Activated CD8-positive, alpha-beta T cell treated with anti-CD3 and anti-CD28 coated beads for 36 hours (primary cell): ENCODE measurements around the gene TDRD3. TPM values are rescaled to one million over a fixed set of nuclear protein-coding genes. Genes with fewer than 3 reads are reported as not detected.

ENCODE experiments used
- ATAC-seq: fragments of 200-7000 bp; cut with Tn5 transposase; one replicate; pipeline ENCODE4 v1.10.0; 2021; ENCODE audit warnings: mild to moderate bottlenecking, moderate library complexity
- CTCF ChIA-PET: fragments of 350-600 bp; sonication (Branson Sonifier 250); formaldehyde crosslinking; loops from one replicate; lab custom pipeline; 2021; ENCODE audit warnings: antibody characterized with exemption; lab: Charles Lee
- POLR2A ChIA-PET: fragments of 350-600 bp; sonication (Branson Sonifier 250); formaldehyde crosslinking; loops from one replicate; lab custom pipeline; 2021; ENCODE audit warnings: antibody characterized with exemption; lab: Charles Lee
- DNase-seq: peaks from one replicate; pipeline ENCODE4 v3.0.0-alpha.2; 2020
- H3K27ac Mint-ChIP-seq: one replicate; pipeline ENCODE4 v1.8.0; 2021; ENCODE audit warnings: mild to moderate bottlenecking, mixed read lengths
- H3K27me3 Mint-ChIP-seq: one replicate; pipeline ENCODE4 v1.8.0; 2021; ENCODE audit warnings: mixed read lengths
- H3K36me3 Mint-ChIP-seq: one replicate; pipeline ENCODE4 v1.8.0; 2021; ENCODE audit warnings: low read depth, mixed read lengths
- H3K4me1 Mint-ChIP-seq: one replicate; pipeline ENCODE4 v1.8.0; 2021; ENCODE audit warnings: low read depth, mixed read lengths
- H3K4me3 Mint-ChIP-seq: one replicate; pipeline ENCODE4 v1.8.0; 2021; ENCODE audit warnings: mild to moderate bottlenecking, moderate library complexity, mixed read lengths
- H3K9me3 Mint-ChIP-seq: one replicate; pipeline ENCODE4 v1.8.0; 2021; ENCODE audit warnings: mixed read lengths
- intact Hi-C: fragments of 100-400 bp; cut with micrococcal nuclease; formaldehyde crosslinking; loops from one replicate; pipeline ENCODE4 v1.10.0; 2022
- total RNA-seq, 2 experiments: library from RNA; stranded (reverse); gene quantifications; one replicate each; pipeline ENCODE4 v1.2.3, GENCODE V29; 2021
- TF ChIP-seq, protein P1 (sequence below): fragments of 200-600 bp; IDR thresholded peaks from one replicate; pipeline ENCODE4 v1.8.0; 2022; ENCODE audit warnings: antibody characterized with exemption, mild to moderate bottlenecking

The TDRD3 gene
- total RNA-seq, 2 experiments from 2014 or later: 17.1 to 19.0 TPM

DNA sequence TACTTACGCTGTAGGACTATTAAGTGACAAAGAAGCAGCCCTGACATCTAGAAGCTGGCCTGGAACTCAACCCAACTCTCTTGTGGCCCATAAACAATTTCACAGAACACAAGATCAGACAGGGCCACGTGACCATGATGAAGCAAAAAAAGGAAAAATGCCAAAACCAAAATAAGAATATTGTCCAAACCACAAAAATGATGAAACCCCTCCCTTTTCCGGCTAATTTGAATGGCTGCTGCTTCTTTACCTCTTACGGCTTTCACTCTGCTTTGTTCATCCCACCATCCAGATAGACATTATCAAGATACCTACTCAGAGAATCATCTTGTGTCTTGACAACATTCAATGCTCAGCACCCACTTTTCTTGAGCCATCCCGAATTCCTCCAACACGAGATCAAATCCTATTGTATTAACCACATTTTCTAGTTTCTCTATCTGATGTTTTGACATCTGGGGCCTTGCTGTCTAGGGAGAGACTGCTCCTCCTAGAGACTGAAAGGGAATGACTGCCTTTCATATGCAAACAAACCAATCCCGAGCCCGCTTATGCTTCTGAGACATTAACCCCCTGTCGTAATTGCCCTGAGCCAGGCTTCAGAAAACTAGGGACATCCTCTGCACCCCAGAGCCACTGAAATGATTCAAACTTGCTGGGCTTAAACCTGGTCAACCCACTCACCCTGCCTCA, 186.3 kb downstream of the TDRD3 start:
- intact Hi-C loops: no loop called here
- POLR2A ChIA-PET: no interaction called here
- Mint-ChIP-seq H3K4me1 (peaks cover 8% of the 10 kb centered on the region), H3K36me3 (no peaks in the 10 kb centered on the region), H3K27me3 (peaks cover 2% of the 10 kb centered on the region), H3K9me3 (peaks cover 5% of the 10 kb centered on the region), H3K27ac (no peak overlapping the region), H3K4me3 (no peak overlapping the region)
- DNase-seq (no peak), ATAC-seq (no peak)
- TF ChIP-seq, protein P1, sequence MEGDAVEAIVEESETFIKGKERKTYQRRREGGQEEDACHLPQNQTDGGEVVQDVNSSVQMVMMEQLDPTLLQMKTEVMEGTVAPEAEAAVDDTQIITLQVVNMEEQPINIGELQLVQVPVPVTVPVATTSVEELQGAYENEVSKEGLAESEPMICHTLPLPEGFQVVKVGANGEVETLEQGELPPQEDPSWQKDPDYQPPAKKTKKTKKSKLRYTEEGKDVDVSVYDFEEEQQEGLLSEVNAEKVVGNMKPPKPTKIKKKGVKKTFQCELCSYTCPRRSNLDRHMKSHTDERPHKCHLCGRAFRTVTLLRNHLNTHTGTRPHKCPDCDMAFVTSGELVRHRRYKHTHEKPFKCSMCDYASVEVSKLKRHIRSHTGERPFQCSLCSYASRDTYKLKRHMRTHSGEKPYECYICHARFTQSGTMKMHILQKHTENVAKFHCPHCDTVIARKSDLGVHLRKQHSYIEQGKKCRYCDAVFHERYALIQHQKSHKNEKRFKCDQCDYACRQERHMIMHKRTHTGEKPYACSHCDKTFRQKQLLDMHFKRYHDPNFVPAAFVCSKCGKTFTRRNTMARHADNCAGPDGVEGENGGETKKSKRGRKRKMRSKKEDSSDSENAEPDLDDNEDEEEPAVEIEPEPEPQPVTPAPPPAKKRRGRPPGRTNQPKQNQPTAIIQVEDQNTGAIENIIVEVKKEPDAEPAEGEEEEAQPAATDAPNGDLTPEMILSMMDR: no peak
- CTCF ChIA-PET: no interaction called here

DNA sequence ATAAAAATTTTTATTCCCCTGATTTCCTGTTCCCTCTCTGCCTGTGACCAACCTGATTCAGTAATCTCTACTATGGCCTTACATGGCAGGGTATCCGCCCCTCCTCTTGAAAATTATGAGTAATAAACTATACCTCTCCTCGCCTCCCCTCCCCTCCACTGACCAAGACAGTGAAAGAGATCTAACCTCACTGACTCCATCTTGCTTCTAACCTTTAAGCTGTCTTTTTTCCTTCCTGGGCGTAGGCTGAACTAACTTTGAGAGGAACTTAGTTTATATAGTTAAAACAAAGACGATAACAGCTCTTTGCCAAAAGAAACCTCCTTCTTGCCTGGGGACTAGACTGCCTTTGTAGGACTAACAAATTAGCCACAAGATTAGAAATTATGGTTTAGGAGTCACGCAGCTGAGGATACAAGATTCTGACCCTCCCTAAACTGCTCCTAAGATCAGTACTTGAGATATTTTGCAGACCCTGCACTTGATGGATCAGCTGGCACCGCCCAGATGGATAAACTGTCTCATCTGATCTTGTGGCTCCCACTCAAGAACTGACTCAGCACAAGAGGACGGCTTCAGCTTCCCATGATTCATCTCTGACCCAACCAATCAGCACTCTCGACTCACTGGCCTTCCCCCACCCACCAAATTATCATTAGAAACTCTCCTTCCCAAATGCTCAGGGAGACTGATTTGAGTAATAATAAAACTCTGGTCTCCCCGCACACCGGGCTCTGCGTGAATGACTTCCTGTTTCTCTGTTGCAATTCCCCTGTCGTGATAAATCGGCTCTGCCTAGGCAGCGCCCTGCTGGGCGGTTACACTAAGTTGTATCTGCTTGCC, 187.1 kb downstream of the TDRD3 start:
- CTCF ChIA-PET: no interaction called here
- H3K4me3 Mint-ChIP-seq: no peak overlapping the region
- no peak overlapping the region for H3K27ac Mint-ChIP-seq
- no peaks in the 10 kb centered on the region for H3K36me3 Mint-ChIP-seq
- peaks cover 5% of the 10 kb centered on the region for H3K9me3 Mint-ChIP-seq
- peaks cover 8% of the 10 kb centered on the region for H3K4me1 Mint-ChIP-seq
- ATAC-seq: peak; percentile 37
- peaks cover 2% of the 10 kb centered on the region for H3K27me3 Mint-ChIP-seq
- intact Hi-C loops: no loop called here
- TF ChIP-seq, protein P1: no peak
- DNase-seq: peak; percentile 20
- POLR2A ChIA-PET: no interaction called here

DNA sequence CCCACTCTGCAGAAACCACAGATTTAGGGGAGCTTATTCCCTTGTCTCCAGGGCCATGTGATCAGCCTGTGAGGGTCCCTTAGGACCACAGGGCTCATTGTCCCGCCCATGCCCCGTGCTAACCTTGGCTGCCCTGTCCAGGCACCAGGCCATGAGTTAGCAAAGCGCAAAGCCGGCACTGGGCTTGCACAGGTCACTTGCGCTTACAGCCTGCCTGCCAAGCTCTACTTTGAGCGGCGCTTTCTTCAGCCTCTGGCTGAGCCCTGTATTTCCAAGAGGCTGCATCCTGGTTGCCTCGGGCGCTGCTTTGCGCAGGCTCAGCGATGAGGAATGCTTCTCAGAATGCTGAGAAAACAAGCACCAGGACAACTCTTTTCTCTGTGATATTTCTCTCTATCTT, 188.0 kb downstream of the TDRD3 start:
- TF ChIP-seq, protein P1: no peak
- ChIA-PET POLR2A (no interaction called here), CTCF (no interaction called here)
- ATAC-seq: no peak
- Mint-ChIP-seq H3K9me3 (peaks cover 5% of the 10 kb centered on the region), H3K27me3 (peaks cover 2% of the 10 kb centered on the region), H3K36me3 (no peaks in the 10 kb centered on the region), H3K4me1 (peaks cover 8% of the 10 kb centered on the region), H3K27ac (no peak overlapping the region), H3K4me3 (no peak overlapping the region)
- intact Hi-C loops: no loop called here
- DNase-seq: no peak

DNA sequence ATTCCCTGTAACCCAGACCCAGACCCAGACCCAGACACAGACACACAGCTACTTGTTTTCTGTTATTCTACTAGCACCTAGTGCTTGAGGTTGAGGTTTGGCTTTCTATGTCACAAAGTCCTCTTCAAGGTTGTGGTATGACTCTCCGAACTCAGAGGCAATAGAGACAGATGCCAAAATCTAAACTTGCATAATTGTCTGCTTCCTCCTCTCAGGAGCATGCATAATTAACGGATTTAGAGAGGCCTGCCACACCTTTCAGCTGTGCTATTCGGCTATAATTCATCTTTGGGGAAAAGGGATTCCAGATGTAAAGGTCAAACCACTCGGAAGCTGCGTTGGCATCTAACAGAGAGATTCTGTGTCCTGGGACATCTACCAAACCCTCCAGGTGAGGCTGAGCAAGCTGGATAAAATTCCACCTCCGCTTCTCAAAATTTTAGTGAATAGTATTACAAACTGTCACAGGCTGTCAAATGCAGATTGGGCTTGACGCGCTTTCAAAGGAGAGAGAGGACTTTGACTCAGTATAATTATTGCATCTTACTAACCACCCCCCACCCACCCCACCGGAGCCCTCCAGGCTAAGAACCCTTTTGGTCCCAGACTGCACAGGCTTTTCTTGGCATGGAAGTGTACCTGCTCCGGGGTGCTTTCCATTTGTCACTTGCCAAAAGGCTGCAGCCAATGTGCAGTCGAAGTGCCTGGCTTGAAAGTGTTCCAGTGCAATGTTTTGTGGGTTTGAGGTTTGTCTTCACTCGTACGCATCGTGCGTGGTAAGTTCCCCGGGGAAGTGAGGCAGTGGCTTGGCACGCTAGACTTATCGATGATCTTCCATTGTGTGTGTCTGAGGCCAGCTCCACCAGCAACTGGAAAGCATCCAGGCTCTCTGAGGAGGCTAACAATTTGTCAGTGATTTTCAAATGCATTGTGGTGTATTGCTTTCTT, 194.1 kb downstream of the TDRD3 start:
- ChIA-PET CTCF (no interaction called here), POLR2A (interaction anchor here (0.6 kb wide), 1 partner anchor 15 kb away, joined by 3 read pairs; no protein-coding TSS in a partner anchor)
- ATAC-seq (no peak), DNase-seq (no peak)
- Mint-ChIP-seq H3K27ac (no peak overlapping the region), H3K27me3 (peaks cover 8% of the 10 kb centered on the region), H3K36me3 (no peaks in the 10 kb centered on the region), H3K4me3 (no peak overlapping the region), H3K4me1 (no peaks in the 10 kb centered on the region), H3K9me3 (no peaks in the 10 kb centered on the region)
- intact Hi-C loops: no loop called here
- TF ChIP-seq, protein P1: no peak
